NCI-H146 (cell line): ENCODE results near the gene TBC1D10A.

Source experiments
- DNase-seq: peaks from one replicate; lab custom pipeline; 2025; lab: John Stamatoyannopoulos, UW

Gene TBC1D10A

DNA sequence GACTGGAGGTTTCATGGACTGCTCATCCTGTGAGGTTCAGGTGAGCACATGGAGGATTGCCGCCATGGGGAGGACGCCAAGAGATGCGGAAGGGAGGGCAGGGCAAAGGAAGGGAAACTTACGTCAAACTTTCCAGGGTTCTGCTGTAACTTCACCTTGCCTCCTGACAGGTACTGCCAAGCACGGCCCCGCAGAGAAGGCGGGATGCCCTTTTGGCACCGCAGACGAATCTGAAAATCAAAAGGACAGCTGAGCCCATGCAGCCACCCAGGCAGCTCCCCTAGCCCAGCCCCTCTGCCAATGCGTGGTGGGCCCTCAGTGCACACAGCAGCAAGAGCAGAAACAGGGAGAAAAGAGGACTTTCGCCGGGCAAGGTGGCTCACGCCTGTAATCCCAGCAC, 27.4 kb downstream of the TBC1D10A start:
- no peak for DNase-seq

DNA sequence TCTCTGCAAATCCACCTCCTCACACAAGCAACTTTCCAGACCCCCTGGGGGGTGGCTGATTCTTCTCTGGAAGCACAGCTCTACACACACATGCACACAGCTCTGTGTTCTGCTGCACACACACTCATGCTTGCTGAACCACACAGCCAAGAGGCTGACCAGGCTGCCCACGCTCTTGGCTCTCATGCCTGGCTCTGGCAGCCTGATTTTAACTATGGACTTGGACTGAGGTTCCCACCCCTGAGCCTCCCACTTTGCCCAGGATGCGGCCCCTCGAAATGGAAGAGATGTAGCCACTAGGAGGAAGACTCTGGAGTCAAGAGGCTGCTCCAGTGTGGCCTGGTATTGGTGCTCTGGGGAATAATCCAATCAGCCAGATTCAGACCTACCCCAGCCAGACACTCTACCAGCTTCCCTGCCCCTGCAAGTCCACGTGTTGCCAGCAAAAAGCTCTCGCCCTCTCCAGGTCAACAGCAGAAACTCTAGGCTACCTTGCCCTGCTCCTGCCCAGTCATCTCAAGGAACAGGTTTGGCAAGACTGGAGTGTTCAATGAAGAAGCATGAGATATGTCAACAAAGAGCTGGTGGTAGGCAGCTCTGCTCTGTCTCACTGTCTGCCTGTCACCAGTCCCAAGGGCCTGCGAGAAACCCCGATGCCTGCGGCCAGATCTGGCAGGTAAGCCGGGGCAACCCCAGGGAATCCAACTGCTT, 28.6 kb downstream of the TBC1D10A start:
- DNase-seq = peak; percentile 43

DNA sequence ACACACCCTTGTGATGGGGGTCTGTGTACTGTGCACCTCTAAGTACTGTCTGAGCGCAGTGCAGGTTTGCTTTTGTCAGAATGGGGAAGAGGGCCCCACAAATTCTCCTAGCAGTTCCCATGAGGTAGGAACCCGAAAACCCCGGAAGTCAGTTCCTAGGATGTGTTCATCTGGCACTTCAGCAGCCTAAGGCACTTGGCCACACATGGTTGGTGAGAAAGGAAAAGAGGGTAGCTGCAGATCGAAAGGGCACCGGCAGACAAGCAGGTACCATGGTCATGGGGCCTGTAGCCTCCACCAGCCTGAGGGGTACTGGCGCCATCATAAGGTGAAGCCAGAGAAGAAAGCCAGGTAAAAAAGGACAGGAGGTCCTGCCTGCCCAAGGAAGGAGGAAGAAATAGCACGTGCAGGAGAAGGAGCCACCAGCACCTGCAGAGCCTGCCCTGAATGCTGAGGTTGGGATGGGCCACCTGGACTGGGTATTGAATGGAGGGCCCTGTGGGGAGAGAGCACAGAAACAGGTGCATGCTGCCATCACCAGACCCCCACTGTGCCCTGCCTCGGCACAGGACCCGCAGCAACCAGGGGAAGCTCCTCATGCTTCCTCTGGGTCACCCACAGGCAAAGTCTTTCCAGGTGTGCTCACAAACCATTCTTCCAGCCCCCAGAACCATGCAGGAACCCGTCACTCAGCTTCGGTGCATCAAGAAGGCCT, 29.3 kb downstream of the TBC1D10A start:
- peak; percentile 43 for DNase-seq

DNA sequence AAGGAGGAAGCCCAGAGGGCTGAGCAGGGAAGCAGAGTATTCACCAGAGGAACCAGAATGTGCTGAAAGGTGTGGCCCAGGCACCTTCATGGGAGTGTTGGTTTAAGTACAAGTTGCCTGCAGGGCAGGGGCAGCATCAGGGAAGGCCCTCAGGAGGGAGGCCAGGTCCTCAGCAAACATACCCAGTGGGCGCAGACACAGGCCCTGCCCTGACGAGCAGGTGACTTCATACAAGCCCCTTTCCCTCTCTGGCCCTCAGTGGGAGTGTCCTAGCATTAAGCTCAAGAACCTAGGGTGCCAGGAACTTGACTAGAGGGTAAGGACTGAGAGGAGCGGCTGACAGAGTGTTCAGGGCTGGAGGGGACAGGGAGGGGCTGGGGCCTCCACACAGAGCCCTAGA, 29.9 kb downstream of the TBC1D10A start:
- peak; percentile 29 for DNase-seq

DNA sequence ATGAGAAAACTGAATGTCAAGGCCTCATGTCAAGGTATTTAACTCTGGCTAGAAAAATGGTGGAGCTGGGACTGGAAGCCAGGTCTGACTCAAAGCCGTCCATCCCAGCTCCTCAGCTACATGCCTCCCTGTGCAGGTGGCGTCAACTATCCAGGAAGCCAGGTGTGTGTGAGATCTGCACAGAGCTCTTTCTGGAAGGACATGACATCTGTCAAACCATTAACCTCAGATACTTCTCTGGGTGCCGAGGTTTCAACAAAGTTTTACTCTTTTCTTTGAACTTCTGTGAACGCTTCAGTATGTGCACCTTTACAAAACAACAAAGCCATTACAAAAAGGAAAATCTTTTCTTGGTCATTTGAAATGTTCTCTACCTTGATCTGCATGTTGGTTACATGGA, 30.4 kb downstream of the TBC1D10A start:
- DNase-seq = no peak

DNA sequence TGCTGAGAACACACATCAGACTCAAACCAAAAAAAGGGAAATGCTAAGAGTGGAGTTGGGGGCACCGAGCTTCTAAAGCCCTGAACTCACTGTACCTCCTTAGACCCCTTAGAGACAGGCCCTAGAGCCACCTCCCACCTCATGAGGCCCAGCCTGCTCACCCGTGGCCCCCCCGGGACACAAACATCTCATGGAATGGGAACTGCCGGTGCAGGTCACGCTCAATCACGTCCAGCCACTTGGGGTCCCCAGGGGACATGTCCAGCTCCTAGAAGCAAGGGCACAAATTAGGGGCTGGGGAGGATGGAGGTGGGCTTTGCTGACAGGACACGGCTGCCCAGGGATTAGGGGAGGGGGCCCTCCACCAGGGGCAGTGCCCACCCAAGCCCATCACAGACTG, 31.2 kb downstream of the TBC1D10A start:
- DNase-seq = no peak

DNA sequence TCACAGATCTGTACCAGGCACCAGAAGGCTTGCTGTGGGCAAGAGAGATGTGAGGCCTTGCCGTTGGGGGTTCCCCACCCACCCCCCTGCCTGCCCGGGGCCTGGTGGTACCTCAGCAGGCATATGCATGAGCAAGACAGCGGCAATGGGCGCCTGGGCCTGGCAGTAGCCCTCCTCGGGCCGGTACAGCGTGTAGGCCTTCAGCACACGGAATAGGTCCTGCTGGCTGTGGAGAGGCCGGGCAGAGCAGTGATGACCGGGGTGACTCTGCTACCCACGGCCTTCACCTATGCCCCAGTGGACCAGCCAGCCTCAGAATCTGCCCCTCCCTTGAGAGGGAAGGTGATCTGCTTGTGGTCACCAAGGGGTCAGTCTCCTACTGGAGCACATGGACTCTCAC, 31.9 kb downstream of the TBC1D10A start:
- no peak for DNase-seq

DNA sequence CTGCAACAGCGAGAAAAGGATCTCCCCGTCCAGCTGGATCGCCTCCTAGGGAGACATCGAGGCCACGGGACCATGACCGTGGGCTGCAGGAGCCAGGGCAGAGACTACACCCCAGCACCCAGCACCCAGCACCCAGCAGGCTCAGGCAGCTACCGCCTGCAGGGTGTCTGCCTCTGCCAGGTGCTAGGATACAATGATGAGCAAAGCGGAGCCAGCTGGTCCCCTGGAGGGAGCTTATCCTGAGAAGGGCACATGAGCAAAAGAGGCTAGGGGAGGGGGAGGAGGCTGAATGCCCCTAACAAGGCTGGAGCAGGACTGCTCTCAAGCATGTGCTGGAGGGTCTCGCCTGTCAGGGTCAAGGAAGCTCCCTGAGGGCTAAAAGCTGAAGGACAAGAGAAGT, 32.7 kb downstream of the TBC1D10A start:
- DNase-seq = peak; percentile 46

DNA sequence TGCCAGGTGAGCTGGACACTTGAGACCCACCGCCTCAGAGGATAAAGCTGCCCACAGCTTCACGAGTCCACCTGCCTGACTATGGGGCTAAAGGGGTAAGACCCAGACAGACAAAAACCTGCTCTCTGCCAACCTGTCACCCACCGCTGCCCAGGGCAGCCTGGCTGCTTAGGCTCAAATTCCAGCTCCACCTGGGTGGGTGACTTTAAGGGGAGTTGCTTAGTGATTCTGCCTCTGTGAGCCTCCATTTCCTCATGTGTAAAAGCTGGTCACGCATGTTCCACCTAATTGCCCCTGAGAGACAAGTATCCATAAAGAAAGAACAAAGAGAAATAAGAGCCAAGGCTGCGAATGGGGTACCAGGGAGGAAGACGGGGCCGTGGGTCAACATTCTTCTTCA, 33.7 kb downstream of the TBC1D10A start:
- no peak for DNase-seq

DNA sequence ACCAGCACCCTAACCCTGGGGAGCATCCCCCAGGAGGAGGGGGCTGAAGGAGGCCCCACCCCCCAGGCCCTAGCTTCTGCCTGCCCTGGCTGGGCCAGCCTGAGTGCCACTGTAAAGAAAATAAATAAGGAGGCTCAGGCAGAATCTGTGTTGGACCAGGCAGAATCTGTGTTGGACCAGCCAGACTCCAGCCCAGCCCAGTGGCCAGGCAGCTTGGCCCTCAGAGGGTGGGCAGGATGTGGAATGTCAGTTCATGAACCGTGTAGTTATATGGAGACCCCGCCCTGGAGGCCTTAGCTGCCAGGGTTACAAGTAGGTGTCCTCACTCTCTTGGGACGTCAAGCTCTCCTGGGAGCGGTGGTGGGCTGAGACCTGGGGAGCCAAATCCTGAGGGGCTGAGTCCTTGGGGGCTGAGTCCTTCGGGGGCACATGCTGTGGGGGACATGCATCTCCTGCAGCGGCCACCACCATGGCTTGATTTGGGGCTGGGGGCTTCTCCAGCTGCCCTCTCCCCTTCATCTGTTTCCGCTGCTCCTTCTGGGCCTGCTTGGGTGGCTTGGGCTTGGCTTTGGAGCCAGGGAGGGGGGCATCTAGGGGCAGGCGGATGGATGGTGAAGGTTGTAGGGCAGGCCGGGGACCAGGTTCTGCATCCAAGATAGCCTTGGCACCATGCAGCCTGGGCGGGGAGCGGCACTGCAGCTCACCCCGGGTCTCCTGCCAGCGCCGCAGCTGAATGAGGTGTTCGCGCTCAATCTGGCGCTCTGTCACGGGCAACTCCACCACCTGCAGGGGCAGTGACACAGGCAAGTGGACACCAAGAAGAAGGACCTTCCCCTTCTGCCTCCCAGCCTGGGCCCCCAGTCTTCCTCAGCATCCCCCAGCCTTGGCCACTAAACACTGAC, 34.4 kb downstream of the TBC1D10A start:
- no peak for DNase-seq

DNA sequence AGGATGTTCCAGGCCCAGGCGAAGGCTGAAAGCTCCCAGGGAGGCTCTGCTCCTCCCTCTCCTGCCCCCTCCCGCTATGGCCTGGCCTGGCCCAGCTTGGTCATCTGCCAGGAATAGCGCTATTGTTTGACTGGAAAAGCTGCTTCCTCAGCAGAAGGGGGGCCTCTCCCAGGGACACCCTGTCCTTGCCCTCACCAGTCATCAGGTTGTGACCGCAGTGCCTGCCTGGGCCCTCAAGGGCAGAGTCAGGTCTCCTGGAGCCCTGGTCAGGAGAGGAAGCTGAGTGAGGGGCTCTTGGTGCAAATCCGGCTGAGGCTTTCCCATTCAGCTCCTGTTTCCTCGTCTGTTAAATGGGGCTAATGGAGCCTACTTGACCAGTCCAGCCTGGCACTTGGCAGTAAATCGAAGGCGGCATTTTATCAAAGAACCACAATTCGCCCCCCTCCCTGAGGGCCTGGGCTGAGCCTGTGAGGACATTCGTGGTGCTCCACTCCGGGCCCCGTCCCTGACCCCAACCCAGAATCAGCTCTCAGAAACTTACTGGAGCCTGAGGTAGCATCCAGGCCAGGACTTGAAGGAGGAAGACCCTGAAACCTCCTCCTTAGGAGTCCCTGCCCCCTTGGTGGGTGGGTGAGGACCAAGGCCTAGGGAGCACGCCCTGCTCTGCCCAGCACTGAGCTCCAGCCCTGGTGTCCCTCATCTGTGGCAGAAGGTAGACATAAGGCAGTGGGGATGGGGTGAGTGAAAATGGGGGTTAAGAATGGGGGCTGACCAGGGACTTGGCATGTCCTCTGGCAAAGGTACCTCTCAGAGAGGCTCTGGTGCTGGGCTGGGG, 35.5 kb downstream of the TBC1D10A start:
- peak; percentile 22 for DNase-seq

DNA sequence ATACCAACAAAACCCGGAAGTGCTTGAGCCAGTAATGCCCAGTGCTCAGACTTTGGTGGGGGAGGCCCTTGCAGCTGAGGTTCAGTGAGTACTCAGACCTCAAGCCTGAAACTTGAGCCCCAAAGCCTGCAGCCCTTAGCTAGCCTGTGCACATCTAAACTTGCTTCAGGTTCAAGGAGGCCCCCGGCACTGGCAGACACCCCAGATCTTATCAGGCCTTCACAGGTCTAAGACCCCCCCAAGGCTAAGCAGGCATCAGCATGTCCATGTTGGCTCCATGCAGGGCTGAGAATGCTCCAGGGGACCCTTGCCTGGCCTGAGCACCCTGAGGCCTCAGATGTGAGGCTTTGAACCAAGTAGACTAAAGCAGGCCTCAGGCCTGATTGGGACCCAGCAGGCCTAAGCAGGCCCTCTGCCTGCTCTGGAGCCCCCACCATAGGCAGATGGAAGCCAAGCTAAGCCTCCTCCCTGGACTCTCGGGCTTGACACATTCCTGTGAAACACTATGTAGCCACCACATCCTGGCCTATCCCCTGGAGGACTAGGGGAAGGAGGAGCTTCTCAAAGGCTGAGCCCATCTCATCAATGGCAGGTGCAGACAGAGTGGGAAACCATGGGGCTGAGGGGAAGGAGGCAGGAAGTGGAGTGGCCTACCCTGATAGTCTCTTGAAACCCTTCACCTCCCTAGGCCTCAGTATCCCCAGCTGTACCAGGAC, 36.2 kb downstream of the TBC1D10A start:
- DNase-seq = no peak

DNA sequence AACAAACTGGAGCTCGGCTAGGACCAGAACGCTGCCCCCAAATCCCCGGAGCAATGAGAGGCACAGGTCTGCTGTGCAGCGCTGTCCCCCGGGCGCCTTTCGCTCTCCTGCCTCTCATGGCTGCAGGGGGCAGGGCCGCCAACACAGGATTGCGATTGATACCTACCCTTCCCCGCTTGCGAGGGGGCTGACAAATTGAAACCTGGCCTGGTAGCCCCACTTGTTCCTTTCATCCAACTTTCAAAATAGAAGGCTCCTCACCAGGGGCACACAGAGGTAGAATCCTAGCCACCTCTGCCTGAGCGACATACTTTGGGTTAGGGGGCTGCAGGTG, 36.8 kb downstream of the TBC1D10A start:
- no peak for DNase-seq

DNA sequence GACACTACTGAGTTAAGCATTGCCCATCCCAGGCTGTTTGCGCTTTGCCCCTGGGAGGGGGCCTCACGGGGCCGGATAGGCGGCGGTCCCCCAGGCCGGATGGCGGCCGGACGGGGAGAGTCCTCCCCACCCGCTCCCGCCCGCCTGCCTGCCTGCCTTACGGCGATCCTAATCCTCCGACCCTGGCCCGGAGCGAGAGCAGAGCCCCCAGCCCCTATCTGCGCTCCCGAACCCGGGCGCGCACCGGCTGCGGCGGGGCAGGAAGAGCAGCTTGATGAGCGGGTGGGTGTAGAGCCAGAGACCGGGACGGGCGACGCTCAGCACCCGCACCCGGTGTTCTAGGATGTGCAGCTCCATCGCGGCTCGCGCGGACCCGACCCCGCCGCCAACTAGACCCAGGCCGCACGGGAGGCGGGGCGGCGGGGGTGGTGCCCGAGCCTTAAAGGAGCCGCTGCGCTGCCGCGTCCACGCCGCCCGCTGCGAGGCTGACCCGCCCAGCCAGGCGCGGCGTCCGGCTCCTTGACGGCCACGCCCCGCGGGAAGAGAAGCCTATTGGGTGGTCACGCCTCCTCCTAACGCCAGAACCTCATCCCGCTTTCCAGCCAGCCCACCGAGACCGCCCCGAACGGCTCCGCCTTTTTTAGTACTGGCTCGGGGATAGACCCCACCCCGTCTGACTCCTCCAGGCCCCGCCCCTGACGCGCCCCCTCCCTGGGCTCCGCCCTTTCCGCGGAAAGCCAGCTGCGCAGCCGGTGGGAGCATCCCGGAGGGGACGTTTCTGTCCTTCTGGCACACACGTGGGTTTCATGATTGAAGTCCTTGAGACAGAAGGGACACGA, 37.4 kb downstream of the TBC1D10A start, which contains the start of gene CASTOR1:
TSS of gene CASTOR1 (minus strand) at position 365 of the 839 bp plus-strand sequence. CDS start at position 357, 8 bp downstream.
- DNase-seq = peak; percentile 93

DNA sequence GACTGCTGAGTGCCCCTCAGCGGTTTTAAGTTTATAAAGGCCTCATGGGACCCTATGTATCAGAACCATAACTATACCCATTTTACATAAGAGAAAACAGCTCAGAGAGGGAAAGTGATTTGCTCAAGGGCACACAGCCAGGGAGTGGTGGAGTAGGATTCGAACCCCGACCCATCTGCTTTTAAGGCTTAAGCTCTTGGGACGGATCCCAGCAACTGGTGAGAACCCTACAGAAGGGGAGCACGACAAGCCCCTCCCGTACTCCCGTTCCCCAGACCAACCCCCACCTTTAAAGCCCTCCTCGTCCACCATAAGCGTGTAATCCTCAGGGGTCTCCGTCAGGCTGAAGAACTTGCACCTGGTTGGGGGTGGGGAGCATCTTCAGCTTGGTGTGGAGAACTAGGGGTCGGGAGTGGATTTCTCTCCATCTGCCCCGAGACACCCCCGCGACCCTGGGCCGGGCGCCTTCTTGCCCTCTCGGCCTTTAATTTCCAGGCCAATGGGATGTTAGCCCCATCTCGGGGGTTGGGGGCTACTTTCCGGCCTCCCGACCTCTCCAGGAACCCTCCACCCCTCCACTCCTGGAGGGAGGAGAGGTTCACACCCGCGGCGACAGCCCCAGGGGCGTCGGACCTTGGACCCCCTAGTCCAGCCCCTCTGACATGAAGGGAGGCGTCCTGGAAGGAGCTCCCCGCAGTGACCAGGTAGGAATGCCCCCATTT, 38.2 kb downstream of the TBC1D10A start:
- no peak for DNase-seq

DNA sequence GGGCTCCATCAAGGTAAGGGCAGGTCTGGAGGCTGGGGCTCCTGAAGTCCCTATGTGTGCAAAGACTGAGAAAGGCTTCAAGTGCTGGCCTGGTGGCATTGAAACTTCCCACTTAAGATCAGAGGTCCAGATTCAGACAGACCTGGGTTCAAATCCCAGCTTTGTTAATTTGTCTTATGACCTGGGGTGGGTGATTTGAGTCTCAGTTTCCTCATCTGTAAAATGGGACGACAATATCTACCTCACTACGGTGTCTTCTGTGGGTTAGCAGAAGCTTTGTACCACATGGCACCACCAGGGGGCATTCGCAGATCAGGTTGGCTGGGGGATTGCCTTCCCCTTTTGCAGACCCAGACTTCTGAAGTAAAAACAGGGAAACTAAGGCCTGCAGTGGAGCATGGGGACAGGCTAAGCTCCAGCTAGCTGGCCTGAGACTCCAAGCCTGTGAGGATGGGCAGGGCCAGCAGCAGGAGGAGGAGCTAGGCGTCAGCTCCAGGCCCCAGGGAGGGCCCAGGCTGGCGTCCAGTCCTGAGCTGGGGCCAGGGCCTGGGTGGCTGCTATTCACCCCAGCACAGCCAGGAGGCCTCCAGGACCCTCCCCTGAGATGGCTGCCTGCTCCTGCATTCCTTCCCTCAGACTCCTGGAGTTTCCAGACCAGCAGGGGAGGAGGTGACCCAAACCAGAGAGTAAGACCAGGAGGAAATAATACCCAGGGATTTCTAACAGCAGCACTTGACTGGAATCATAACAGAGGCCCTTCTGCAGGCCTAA, 38.9 kb downstream of the TBC1D10A start:
- peak; percentile 48 for DNase-seq

DNA sequence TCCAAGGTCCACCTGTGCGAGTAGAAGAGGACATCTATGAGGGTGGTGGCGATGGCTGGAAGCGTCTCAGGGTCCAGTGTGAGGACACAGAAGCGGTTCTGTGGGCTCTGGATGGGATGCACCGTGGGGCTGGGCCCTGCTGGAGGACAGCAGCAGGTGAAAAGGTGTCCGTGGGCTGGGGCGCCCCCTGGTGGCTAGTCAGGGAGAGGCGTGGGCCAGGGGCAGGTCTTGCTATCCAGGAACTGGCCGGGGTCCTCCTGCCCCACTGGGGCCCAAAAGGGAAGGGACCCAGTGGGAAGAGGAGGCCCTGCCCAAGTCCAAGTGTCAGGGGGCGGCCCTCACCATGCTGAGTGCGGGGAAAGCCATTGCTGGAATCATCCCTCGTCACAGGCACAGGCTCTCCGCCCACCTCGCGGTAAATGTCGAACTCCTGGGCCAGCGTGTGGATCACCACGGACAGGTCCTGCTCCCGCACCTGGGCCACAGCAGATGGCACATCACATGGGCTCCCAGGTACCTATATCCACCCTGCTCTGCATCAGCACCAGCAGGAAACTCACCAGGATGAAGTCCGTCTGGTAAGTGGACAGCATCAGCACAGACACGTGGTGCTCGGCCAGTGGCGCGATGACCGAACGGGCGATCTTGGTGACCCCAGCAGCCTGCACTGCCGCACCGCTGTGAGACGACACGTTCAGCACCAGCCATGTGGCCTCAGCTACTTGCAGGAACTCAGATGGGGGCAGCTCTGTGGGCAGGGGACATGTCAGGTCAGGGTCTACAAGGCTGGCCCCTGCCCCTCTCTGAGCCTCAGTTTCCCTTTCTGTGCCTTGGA, 39.7 kb downstream of the TBC1D10A start:
- DNase-seq = peak; percentile 28

DNA sequence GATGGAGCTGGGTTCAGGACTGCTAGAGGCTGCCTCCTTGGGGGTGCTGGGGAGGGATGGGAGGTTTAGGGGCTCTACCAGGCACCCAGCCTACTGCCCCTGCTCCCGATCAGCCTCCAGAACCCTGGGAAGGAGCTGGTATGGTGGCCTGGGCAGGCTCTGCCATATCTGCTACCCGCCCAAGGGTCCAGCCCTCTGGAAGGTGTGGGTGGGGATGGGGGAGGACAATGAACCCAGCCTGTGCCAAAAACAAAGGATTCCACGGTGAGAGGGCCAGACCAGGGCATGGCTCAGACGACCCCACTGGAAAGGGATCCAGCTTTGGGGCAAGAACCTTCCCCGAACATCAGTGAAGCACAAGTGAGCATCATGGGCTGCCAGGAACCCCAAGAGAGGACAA, 40.4 kb downstream of the TBC1D10A start:
- DNase-seq = no peak
